Jurkat, Clone E6-1 (cell line): Measurements from ENCODE around the gene LRRTM2. TPM values are rescaled to one million over a fixed set of nuclear protein-coding genes. Genes with fewer than 3 reads are reported as not detected.
"Not testable (repeated sequence)": the region's sequence is repeated elsewhere in the genome, so short reads cannot be mapped to it uniquely, and the experiment has no call there.

Experiments used
- DNase-seq: peaks from one replicate; pipeline ENCODE4 v3.0.0-alpha.2; 2011; ENCODE audit warnings: low read depth, low spot score
- H3K4me3 ChIP-seq: 2 replicates; pipeline ENCODE4 v1.5.1; 2011; ENCODE audit warnings: mild to moderate bottlenecking, low read length, control low read depth, moderate library complexity
- polyA plus RNA-seq: library from polyadenylated mRNA; unstranded; fragments of >200 nt; gene quantifications from one replicate; pipeline ENCODE4 v1.2.1, GENCODE V29; 2012; ENCODE audit warnings: missing spikeins; ENCODE audit not compliant: insufficient read length, insufficient read depth

LRRTM2 gene, protein sequence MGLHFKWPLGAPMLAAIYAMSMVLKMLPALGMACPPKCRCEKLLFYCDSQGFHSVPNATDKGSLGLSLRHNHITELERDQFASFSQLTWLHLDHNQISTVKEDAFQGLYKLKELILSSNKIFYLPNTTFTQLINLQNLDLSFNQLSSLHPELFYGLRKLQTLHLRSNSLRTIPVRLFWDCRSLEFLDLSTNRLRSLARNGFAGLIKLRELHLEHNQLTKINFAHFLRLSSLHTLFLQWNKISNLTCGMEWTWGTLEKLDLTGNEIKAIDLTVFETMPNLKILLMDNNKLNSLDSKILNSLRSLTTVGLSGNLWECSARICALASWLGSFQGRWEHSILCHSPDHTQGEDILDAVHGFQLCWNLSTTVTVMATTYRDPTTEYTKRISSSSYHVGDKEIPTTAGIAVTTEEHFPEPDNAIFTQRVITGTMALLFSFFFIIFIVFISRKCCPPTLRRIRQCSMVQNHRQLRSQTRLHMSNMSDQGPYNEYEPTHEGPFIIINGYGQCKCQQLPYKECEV
- polyA plus RNA-seq: not detected

DNA sequence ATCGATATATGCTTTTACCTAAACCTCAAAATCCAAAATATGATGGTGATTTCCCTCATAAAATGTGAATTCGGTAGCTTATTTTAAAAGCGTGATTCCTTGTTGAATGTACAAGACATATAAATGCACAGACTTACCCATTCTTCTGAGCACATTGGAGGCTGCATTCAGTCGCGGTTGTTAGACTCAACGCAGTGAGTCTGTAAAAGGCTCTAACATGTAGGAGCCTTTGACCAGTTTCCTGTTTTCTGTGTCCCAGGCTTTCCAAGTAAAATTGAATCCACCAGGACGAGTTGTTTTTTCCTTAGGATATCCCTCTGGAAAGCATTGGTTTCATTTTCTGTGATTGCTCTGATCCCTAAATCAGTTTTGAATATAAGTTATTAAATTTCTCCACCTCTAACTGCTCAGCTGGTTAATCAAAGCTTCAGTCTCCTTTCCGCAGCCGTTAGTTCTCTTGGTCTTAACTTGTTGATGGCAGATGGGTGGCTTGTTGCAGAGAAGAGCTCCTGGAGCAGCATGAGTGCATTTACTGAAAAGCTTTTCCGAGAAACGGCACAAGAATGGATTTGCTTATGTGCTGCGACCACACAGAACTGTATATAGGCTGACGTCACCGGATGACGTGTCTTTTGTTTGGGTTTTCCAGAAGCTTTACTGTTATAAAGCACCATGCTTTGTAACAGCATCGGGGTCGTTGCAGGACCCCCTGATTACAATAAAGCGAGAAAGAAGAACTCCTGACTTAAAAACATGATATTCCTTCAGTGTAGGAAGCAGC is at the start of gene LRRTM2:
LRRTM2 (minus strand) TSS at position 565 of the 781 bp plus-strand sequence; CDS start at position 141, 424 bp downstream.
- no peak for DNase-seq
- no peak within 1 kb of the TSS for H3K4me3 ChIP-seq

- no peak overlapping the region for H3K4me3 ChIP-seq
- no peak for DNase-seq
Measured at GRCh38 chr5:138922494-138922893, 47.4 kb upstream of the LRRTM2 start.

GRCh38 chr5:138921362-138921761 is 46.2 kb upstream of the LRRTM2 start:
- H3K4me3 ChIP-seq, DNase-seq: not testable (repeated sequence)

DNA sequence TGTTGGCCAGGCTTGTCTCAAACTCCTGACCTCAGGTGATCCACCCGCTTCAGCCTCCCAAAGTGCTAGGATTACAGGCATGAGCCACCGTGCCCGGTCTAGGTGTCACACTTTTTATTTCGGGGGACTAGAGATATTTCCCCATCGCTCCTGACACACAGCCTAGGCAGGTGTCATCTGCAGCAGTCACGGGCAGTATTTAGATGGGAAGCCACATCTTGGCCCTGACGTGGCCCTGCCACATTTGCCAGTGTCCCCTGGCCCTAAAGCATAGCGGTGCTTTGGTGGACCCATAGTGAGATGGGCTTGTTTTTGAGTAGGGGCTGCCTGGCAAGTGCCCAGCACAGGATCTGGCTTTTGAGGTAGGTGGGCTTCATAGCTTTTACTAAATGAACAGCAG is 45.0 kb upstream of the LRRTM2 start:
- DNase-seq: no peak

DNA sequence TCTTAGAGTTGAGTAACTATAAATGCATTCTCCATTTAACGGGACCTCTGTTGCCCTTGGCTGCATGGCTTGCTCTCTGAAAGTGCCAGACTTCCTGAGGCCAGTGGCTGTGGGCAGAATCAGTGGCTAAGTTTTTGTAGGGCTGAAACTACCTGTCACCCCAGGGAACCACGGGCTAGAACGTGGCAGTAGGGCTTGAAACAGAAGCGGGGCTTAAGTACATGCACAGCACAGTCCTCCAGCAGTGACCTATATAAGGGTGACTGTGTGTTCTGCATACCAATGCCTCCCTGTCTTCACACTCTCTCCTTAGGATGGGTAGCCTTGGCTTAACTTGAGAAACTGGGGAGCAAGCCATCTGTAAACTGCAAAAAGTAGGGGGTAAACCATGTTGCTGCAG is 43.6 kb upstream of the LRRTM2 start:
- no peak for DNase-seq
- no peak overlapping the region for H3K4me3 ChIP-seq

More for the DNA sequence above, 45.0 kb upstream of the LRRTM2 start:
- no peak overlapping the region for H3K4me3 ChIP-seq

GRCh38 chr5:138914338-138914737 is 39.2 kb upstream of the LRRTM2 start:
- no peak for DNase-seq

DNA sequence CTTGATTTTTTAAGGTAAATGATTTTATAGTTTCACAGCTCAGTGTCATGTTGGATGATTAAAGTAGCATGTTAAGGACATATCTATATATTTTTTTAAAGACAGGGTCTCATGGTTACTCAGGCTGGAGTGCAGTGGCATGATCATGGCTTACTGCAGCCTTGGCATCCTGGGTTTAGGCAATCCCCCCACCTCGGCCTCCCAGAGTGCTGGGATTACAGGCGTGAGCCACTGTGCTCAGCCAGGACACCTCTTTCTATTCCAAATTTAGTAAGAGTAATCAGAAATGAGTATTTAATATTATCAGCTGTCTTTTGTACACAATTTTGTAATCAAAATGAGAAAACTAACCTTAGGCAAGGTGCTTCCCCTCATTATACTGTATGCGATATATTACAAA is 38.6 kb upstream of the LRRTM2 start:
- H3K4me3 ChIP-seq: no peak overlapping the region
- no peak for DNase-seq

More at GRCh38 chr5:138914338-138914737, 39.2 kb upstream of the LRRTM2 start:
- H3K4me3 ChIP-seq: no peak overlapping the region

DNA sequence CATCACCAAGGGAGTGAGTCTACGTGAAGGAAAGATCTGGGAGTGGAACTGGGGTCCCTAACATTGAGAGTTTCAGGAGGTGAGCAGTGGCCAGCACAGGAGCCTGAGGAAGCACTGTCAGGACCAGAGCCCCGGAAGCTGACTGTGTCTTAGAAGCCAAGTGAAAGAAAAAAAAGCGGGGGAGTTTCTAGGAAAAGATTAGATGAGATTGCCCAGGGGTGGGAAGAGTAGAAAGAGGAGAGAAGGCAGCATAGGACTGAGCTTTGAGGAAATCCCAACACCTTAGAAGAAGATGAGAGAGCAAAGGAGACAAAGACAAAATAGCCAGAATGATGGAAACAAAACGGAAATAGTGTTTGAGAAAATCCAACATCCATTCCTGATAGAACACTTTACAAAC is 37.0 kb upstream of the LRRTM2 start:
- DNase-seq: no peak

DNA sequence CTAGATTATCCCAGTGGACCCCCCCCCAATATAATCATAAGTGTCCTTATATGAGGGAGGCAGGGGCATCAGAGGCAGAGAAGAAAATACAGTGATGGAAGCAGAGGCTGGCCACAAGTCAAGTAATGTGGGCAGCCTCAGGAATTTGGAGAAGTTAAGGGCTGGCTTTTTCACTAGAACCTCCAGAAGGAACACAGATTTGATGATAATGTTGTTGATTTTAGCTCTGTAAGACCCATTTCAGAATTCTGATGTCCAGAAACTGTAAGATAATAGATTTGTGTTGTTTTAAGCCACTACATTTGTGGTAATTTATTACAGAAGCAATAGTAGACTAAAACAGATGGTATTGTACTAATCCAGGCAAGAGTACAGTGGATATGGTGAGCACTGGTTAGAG is 36.3 kb upstream of the LRRTM2 start:
- no peak overlapping the region for H3K4me3 ChIP-seq
- DNase-seq: no peak

More for the DNA sequence above, 37.0 kb upstream of the LRRTM2 start:
- no peak overlapping the region for H3K4me3 ChIP-seq

- H3K4me3 ChIP-seq: no peak overlapping the region
- no peak for DNase-seq
Measured at GRCh38 chr5:138910546-138911185, 35.5 kb upstream of the LRRTM2 start.

GRCh38 chr5:138909734-138910133 is 34.6 kb upstream of the LRRTM2 start:
- no peak overlapping the region for H3K4me3 ChIP-seq
- DNase-seq: no peak

DNA sequence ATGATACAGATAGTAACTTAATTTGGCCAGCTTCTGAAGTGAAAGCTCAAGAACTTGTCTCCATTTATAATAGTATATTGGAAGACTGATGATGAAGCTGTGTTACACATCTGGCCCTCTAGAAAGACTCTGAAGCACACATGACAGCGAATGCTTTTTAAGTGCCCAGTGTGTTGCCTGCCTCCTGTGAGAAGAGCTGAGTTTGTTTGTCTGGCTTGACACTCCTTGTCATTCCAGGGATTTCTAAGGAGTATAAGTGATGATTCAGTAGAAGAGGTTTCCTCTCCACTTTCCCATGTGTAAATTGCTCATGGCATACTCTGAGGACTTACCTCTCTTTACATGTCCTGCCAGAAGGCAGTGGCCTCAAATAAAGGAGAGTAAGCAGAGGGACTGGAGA is 30.4 kb upstream of the LRRTM2 start:
- DNase-seq: no peak
- H3K4me3 ChIP-seq: no peak overlapping the region

DNA sequence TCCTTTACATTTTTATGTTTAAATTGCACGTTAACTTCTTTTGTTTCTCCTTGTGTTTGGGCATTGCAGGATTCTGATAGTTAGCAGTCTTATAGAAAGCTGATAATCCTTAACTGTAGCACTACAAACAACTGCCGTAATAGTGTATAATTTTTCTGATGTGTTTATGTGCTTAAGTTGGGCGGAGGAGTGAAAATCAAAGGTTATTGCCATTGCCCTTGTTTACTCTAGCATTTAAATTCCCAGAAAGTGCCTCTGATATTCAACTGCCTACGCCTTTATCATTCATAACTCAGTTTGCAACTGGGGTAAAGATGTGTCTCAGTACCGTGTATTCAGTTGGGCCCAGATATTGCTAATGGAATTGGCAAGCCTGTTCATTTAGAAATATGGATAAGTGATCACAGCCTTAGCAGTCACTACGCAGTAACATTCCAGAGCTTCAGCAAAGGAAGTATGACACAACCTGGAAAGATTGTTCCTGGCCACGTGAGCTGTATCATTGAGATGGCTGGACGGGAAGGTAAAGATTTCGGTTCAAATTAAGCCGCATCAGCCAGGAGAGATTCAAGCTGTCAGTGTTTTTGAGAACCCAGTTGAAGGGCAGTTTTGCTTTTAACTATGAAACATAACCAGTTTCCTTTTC is 28.1 kb upstream of the LRRTM2 start:
- no peak for DNase-seq
- no peak overlapping the region for H3K4me3 ChIP-seq

DNA sequence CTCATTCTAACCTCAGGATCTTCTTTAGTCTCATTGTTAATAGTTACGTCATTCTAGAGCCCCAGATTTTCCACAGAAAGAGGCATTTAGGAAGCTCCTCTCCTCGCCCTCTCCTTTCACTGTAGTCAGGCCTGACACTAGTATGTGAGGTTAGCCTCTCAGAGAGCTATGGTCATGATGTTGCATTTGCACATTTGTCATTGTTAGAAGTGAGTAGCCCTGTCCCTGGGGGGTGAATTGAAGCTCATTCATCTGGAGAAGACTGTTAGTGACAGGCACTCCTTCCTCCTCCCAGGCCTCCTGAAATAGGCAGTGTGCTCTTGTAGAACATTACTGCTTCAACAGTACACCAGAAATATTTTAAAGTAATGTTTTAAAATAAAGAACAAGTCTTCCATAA is 26.6 kb upstream of the LRRTM2 start:
- no peak for DNase-seq
- no peak overlapping the region for H3K4me3 ChIP-seq

DNA sequence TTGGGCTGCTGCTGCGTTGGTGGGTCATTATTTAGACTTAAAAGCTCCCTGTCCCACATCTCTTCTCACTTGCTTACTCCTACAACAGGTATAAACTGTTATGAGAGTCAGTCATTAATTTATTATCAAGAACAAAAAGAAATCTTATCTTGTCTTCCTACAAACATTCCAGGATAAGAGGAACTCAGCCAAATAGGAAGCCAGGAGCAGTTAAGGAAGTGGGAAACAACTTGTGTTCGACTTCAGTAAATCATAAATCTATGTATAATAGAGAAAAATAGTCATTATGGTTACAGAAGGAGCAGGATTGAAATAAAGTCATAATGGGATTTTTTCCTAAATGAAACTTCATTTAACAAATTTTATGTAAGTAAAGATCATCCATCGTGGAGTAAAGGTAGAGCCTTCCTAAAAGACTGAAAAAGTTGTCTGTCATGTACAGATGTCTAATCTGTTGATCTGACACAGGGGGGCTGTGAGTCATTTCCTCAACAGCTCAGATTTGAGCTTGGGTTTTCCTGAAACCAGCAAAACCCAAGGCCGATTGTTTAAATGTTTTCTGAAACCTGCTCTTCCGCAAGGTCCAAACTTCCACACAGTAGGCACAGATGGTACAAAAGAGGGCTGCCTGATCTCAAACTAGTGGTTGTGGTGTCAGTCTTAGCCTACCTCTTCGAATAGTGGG is 25.3 kb upstream of the LRRTM2 start:
- H3K4me3 ChIP-seq: no peak overlapping the region
- peak; percentile 5 for DNase-seq

DNA sequence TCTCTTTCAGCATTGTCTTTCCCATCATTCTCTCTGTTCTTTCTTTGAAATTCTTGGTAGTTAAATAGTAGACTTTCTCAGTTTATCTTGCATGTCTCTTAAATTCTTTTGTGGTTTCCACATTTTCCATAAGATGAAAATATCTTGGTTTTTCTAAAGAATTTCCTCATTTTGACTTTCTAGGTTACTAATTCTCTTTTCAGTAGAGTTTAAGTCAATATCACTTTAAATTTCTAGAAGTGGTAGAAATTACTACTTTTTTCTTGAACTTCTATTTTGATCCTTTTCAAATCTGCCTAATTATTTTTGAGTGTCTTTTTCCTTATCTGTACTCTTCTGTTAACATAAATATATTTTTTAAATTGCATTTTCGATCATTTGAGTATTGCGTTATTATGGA is 23.6 kb upstream of the LRRTM2 start:
- no peak overlapping the region for H3K4me3 ChIP-seq
- no peak for DNase-seq

DNA sequence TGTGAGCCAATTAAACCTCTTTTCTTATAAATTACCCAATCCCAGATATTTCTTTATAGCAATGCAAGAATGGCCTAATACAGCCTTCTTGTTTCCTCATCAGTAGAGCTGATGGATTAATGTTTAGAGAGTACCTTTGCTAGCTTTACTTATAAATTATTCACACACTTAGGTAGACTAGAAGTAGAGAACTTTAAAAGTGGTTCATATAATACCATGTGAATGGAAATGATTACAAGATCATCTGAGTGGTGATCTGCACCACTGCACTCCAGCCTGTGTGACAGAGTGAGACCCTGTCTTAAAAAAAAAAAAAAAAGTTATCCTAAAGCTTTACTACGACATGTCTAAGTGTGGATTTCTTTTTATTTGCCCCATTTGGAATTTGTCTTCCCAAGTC is 23.2 kb upstream of the LRRTM2 start:
- DNase-seq: no peak
- H3K4me3 ChIP-seq: no peak overlapping the region

- no peak overlapping the region for H3K4me3 ChIP-seq
- DNase-seq: no peak
Measured at GRCh38 chr5:138895918-138896317, 20.8 kb upstream of the LRRTM2 start.

DNA sequence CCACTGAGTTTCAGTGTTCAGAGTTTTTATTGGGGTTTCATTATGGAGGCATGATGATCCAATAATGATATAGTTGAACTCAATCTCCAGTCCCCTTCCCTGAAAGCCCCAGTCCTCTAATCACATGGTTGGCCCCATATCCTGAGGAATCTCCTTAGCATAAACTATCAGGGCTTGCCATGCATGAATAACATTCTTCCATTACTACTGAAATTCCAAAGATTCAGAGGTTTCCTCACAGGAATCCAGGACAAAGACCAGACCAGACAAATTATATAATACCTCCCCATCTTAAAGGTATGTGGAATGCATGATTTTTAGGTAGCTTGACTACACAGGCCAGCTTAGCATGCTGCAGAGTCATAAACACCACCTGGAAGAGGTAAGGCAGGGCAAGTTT is 15.5 kb upstream of the LRRTM2 start:
- H3K4me3 ChIP-seq: no peak overlapping the region
- DNase-seq: no peak
